ENCODE results near the gene ZNF648. TPM values are rescaled to one million over a fixed set of nuclear protein-coding genes. Genes with fewer than 3 reads are reported as not detected.
"Not testable (repeated sequence)": the region's sequence is repeated elsewhere in the genome, so short reads cannot be mapped to it uniquely, and the experiment has no call there.

The ZNF648 gene
- total RNA-seq, 6 experiments from 2014 or later: not detected

- Mint-ChIP-seq H3K27me3 (ENCODE audit: insufficient read depth) (0 out of 2 replicates have a peak, but pooled peaks cover 1% of the 10 kb centered on the region), H3K36me3 (ENCODE audit: low read depth) (no peaks in the 10 kb centered on the region), H3K9me3 (no peaks in the 10 kb centered on the region), H3K4me3 (no peak overlapping the region), H3K27ac (no peak overlapping the region), H3K4me1 (ENCODE audit: low read depth) (no peaks in the 10 kb centered on the region)
- TF ChIP-seq CTCF (IDR thresholded peaks at IDR 0.05): no peak
- DNase-seq: no peak
These were observed 40.0 kb upstream of the ZNF648 start for GRCh38 chr1:182101415-182102042.

GRCh38 chr1:182098301-182098700 lies 36.8 kb upstream of the ZNF648 start:
- Mint-ChIP-seq H3K4me1 (ENCODE audit: low read depth) (no peaks in the 10 kb centered on the region), H3K4me3 (no peak overlapping the region), H3K9me3 (no peaks in the 10 kb centered on the region), H3K27ac (no peak overlapping the region), H3K36me3 (ENCODE audit: low read depth) (no peaks in the 10 kb centered on the region), H3K27me3 (ENCODE audit: insufficient read depth) (peaks cover 2% of the 10 kb centered on the region)
- TF ChIP-seq CTCF (IDR thresholded peaks at IDR 0.05): no peak
- no peak for DNase-seq

GRCh38 chr1:182095946-182096345 lies 34.4 kb upstream of the ZNF648 start:
- H3K27me3 Mint-ChIP-seq (ENCODE audit: insufficient read depth): peaks cover 2% of the 10 kb centered on the region
- H3K4me3 Mint-ChIP-seq: no peak overlapping the region
- no peak for DNase-seq
- no peak overlapping the region for H3K27ac Mint-ChIP-seq
- H3K4me1 Mint-ChIP-seq (ENCODE audit: low read depth): peaks cover 7% of the 10 kb centered on the region; the same call in 1 of the 2 replicates
- no peaks in the 10 kb centered on the region for H3K9me3 Mint-ChIP-seq
- no peak for TF ChIP-seq CTCF (IDR thresholded peaks at IDR 0.05)
- H3K36me3 Mint-ChIP-seq (ENCODE audit: low read depth): no peaks in the 10 kb centered on the region

GRCh38 chr1:182094514-182095005 lies 33.0 kb upstream of the ZNF648 start:
- H3K9me3 Mint-ChIP-seq; H3K27me3 Mint-ChIP-seq (ENCODE audit: insufficient read depth): not testable (repeated sequence)

DNA sequence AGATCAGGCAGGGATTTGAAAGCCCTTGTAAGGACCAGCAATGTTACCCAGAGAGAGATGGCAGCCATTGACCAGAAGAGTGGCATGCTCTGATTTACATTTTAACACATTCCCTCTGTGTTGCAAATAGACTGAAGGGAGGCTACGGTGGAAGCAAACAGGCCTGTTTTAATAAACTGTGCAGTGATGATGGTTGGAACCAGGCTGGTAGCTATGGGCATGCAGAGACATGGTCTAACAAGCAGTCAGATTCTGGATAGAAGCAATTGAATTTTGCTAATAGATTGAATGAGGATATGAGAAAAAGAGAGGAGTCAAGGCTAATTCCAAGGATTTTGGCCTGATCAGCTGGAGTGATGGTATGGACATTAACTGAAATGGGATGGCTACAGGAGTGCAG lies 32.3 kb upstream of the ZNF648 start:
- peaks cover 7% of the 10 kb centered on the region; the same call in 1 of the 2 replicates for H3K4me1 Mint-ChIP-seq (ENCODE audit: low read depth)
- H3K4me3 Mint-ChIP-seq: no peak overlapping the region
- H3K27me3 Mint-ChIP-seq (ENCODE audit: insufficient read depth): peaks cover 7% of the 10 kb centered on the region
- no peak for DNase-seq
- H3K27ac Mint-ChIP-seq: no peak overlapping the region
- TF ChIP-seq CTCF (IDR thresholded peaks at IDR 0.05): no peak
- H3K9me3 Mint-ChIP-seq: no peaks in the 10 kb centered on the region
- H3K36me3 Mint-ChIP-seq (ENCODE audit: low read depth): no peaks in the 10 kb centered on the region

More at GRCh38 chr1:182094514-182095005, 33.0 kb upstream of the ZNF648 start:
- H3K27ac Mint-ChIP-seq; DNase-seq; H3K36me3 Mint-ChIP-seq (ENCODE audit: low read depth); H3K4me1 Mint-ChIP-seq (ENCODE audit: low read depth); H3K4me3 Mint-ChIP-seq: not testable (repeated sequence)

- H3K4me3 Mint-ChIP-seq: no peak overlapping the region
- no peak for DNase-seq
- no peak overlapping the region for H3K27ac Mint-ChIP-seq
- no peaks in the 10 kb centered on the region for H3K9me3 Mint-ChIP-seq
- peaks cover 7% of the 10 kb centered on the region for H3K27me3 Mint-ChIP-seq (ENCODE audit: insufficient read depth)
- TF ChIP-seq CTCF (IDR thresholded peaks at IDR 0.05): no peak
- no peaks in the 10 kb centered on the region for H3K36me3 Mint-ChIP-seq (ENCODE audit: low read depth)
- H3K4me1 Mint-ChIP-seq (ENCODE audit: low read depth): peaks cover 7% of the 10 kb centered on the region; the same call in 1 of the 2 replicates
These were observed 30.8 kb upstream of the ZNF648 start for GRCh38 chr1:182092336-182092735.
